ENCODE data around the gene CERS6. TPM values are rescaled to one million over a fixed set of nuclear protein-coding genes. Genes with fewer than 3 reads are reported as not detected.

Gene CERS6
- total RNA-seq, 4 donors from 2014 or later: 45.0 to 61.2 (median 56.4) TPM

GRCh38 chr2:168530982-168531622, 75.0 kb downstream of the CERS6 start:
- Histone ChIP-seq H3K27me3 (no peaks in the 10 kb centered on the region), H3K36me3 (no peaks in the 10 kb centered on the region), H3K4me1 (peaks cover 13 to 63% (median 24%) of the 10 kb centered on the region in 3 donors), H3K27ac (peak overlapping the region in 3 of 4 donors; percentile 33 to 40 (median 38)), H3K9me3 (no peaks in the 10 kb centered on the region), H3K4me3 (no peak overlapping the region)
- ATAC-seq: peak; percentile 50
- WGBS, 2 donors (ENCODE audit: low coverage in 1 of 2): 70 to 100% methylated on average over 3 to 4 of the region's 4 CpGs
- TF ChIP-seq EP300 (IDR thresholded peaks at IDR 0.05): no peak
- TF ChIP-seq POLR2AphosphoS5 (IDR thresholded peaks at IDR 0.05): peak; percentile 7

GRCh38 chr2:168534926-168535325, 78.9 kb downstream of the CERS6 start:
- no peak for ATAC-seq
- TF ChIP-seq POLR2A (IDR thresholded peaks at IDR 0.05) (no peak), EP300 (IDR thresholded peaks at IDR 0.05) (no peak), POLR2AphosphoS5 (IDR thresholded peaks at IDR 0.05) (no peak), CTCF (IDR thresholded peaks at IDR 0.05) (no peak)
- 80 to 100% methylated on average over 1 to 2 of the region's 7 CpGs for WGBS, 2 donors (ENCODE audit: low coverage in 1 of 2)
- H3K4me1 ChIP-seq: peaks cover 7 to 25% (median 9%) of the 10 kb centered on the region in 3 donors
- H3K4me3 ChIP-seq: no peak overlapping the region
- no peaks in the 10 kb centered on the region for H3K36me3 ChIP-seq
- H3K27ac ChIP-seq: no peak overlapping the region
- no peaks in the 10 kb centered on the region for H3K27me3 ChIP-seq
- H3K9me3 ChIP-seq: peaks cover 0 to 6% (median 0%) of the 10 kb centered on the region in 3 donors

GRCh38 chr2:168536925-168537466, 80.9 kb downstream of the CERS6 start:
- peaks cover 0 to 19% (median 0%) of the 10 kb centered on the region in 3 donors for H3K9me3 ChIP-seq
- no peaks in the 10 kb centered on the region for H3K27me3 ChIP-seq
- H3K27ac ChIP-seq: no peak overlapping the region
- H3K4me3 ChIP-seq: no peak overlapping the region
- TF ChIP-seq POLR2AphosphoS5 (IDR thresholded peaks at IDR 0.05) (no peak), CTCF (IDR thresholded peaks at IDR 0.05) (no peak), EP300 (IDR thresholded peaks at IDR 0.05) (no peak)
- ATAC-seq: no peak
- no peaks in the 10 kb centered on the region for H3K36me3 ChIP-seq
- H3K4me1 ChIP-seq: peaks cover 0 to 8% (median 1%) of the 10 kb centered on the region in 3 donors
- 88 to 92% methylated on average over 2 of the region's 2 CpGs for WGBS, 2 donors (ENCODE audit: low coverage in 1 of 2)

- TF ChIP-seq CTCF (IDR thresholded peaks at IDR 0.05): no peak
- TF ChIP-seq POLR2A (IDR thresholded peaks at IDR 0.05): no peak
- Histone ChIP-seq H3K36me3 (no peaks in the 10 kb centered on the region), H3K27ac (no peak overlapping the region), H3K9me3 (peaks cover 0 to 19% (median 0%) of the 10 kb centered on the region in 3 donors), H3K27me3 (no peaks in the 10 kb centered on the region), H3K4me3 (no peak overlapping the region), H3K4me1 (peaks cover 0 to 10% (median 0%) of the 10 kb centered on the region in 3 donors)
- no peak for ATAC-seq
- WGBS, 2 donors (ENCODE audit: low coverage in 1 of 2): 88 to 100% methylated on average over 1 of the region's 1 CpG
These were observed 82.1 kb downstream of the CERS6 start for GRCh38 chr2:168538133-168538532.

- Histone ChIP-seq H3K4me1 (peaks cover 0 to 10% (median 0%) of the 10 kb centered on the region in 3 donors), H3K9me3 (peaks cover 0 to 19% (median 0%) of the 10 kb centered on the region in 3 donors), H3K4me3 (no peak overlapping the region), H3K36me3 (no peaks in the 10 kb centered on the region), H3K27ac (no peak overlapping the region), H3K27me3 (no peaks in the 10 kb centered on the region)
- no peak for ATAC-seq
- TF ChIP-seq CTCF (IDR thresholded peaks at IDR 0.05) (no peak), POLR2AphosphoS5 (IDR thresholded peaks at IDR 0.05) (no peak), POLR2A (IDR thresholded peaks at IDR 0.05) (no peak), EP300 (IDR thresholded peaks at IDR 0.05) (no peak)
- WGBS, 2 donors (ENCODE audit: low coverage in 1 of 2): 74 to 95% methylated on average over 2 of the region's 2 CpGs
These were observed 82.5 kb downstream of the CERS6 start for GRCh38 chr2:168538534-168538933.
